HEK293 (cell line): ENCODE measurements around the gene ZNF488.

ENCODE experiments used
- CTCF ChIP-seq: fragments of 450-650 bp; formaldehyde crosslinking; IDR thresholded peaks from 2 replicates; pipeline ENCODE4 v1.5.1; 2016; ENCODE audit warnings: missing biosample characterization, missing genetic modification characterization
- KLF16 ChIP-seq: fragments of 450-650 bp; formaldehyde crosslinking; IDR thresholded peaks from 2 replicates; pipeline ENCODE4 v1.5.1; 2017; ENCODE audit warnings: missing biosample characterization, missing genetic modification characterization
- ZEB2 ChIP-seq: fragments of 450-650 bp; formaldehyde crosslinking; IDR thresholded peaks from 2 replicates; pipeline ENCODE4 v1.5.1; 2016; ENCODE audit warnings: missing biosample characterization, missing genetic modification characterization
- ZNF138 ChIP-seq: fragments of 450-650 bp; formaldehyde crosslinking; IDR thresholded peaks from 2 replicates; pipeline ENCODE4 v1.5.1; 2016; ENCODE audit warnings: missing biosample characterization, missing genetic modification characterization, borderline replicate concordance
- ZNF174 ChIP-seq: fragments of 450-650 bp; formaldehyde crosslinking; IDR thresholded peaks from 2 replicates; pipeline ENCODE4 v1.5.0; 2017; ENCODE audit warnings: missing biosample characterization, mild to moderate bottlenecking, missing genetic modification characterization
- ZNF292 ChIP-seq: fragments of 450-650 bp; formaldehyde crosslinking; IDR thresholded peaks from 2 replicates; pipeline ENCODE4 v1.5.1; 2016; ENCODE audit warnings: low read depth, missing biosample characterization, missing genetic modification characterization, borderline replicate concordance

GRCh38 chr10:47423476-47423875 lies 39.4 kb upstream of the ZNF488 start:
- TF ChIP-seq CTCF (tag by site-specific recombination) (no peak), ZEB2 (tag by site-specific recombination) (no peak), ZNF174 (no peak), KLF16 (no peak), ZNF292 (tag by site-specific recombination) (no peak), ZNF138 (no peak)
